CD4-positive, CD25-positive, alpha-beta regulatory T cell (primary cell): ENCODE results near the gene CCBE1. TPM values are rescaled to one million over a fixed set of nuclear protein-coding genes. Genes with fewer than 3 reads are reported as not detected.

ENCODE experiments used
- ATAC-seq, 2 donors: fragments of 150-1000 bp; cut with Tn5 transposase; one replicate each; pipeline ENCODE4 v1.10.0; 2021; ENCODE audit warnings: low read depth in 2 of 2, moderate number of reproducible peaks in 2 of 2, moderate library complexity in 1 of 2
- DNase-seq, 3 donors: peaks; one replicate each; pipeline versions ENCODE4 v3.0.0 to v3.0.0-alpha.2; 2012 to 2022; ENCODE audit warnings: mixed read lengths in 1 of 3
- H3K27ac ChIP-seq: one replicate; pipeline ENCODE4 v1.7.0; 2013; ENCODE audit warnings: mild to moderate bottlenecking, low read length; ENCODE audit not compliant: insufficient read depth, poor library complexity, severe bottlenecking
- H3K27me3 ChIP-seq: one replicate; pipeline ENCODE4 v1.7.0; 2013; ENCODE audit warnings: low read length; ENCODE audit not compliant: control insufficient read depth, insufficient read depth
- H3K36me3 ChIP-seq: one replicate; pipeline ENCODE4 v1.7.0; 2013; ENCODE audit warnings: mild to moderate bottlenecking, low read length, moderate library complexity; ENCODE audit not compliant: control insufficient read depth, insufficient read depth
- H3K4me1 ChIP-seq: 2 replicates; pipeline ENCODE4 v1.7.0; 2013; ENCODE audit warnings: mild to moderate bottlenecking, low read length; ENCODE audit not compliant: insufficient read depth, control insufficient read depth, poor library complexity, severe bottlenecking
- H3K4me3 ChIP-seq: one replicate; pipeline ENCODE4 v1.7.0; 2013; ENCODE audit warnings: low read depth, mild to moderate bottlenecking, low read length, moderate library complexity
- H3K9me3 ChIP-seq, 2 experiments: 1 replicate in 1 of 2; 2 replicates in 1 of 2; pipeline ENCODE4 v1.7.0; 2013; ENCODE audit warnings: low read length in 2 of 2, mild to moderate bottlenecking in 1 of 2, moderate library complexity in 1 of 2; ENCODE audit not compliant: control insufficient read depth in 2 of 2
- H3K27ac Mint-ChIP-seq, 3 donors: one replicate each; pipeline ENCODE4 v1.8.0; 2020 to 2022; ENCODE audit warnings: mild to moderate bottlenecking in 3 of 3, mixed read lengths in 3 of 3, moderate library complexity in 2 of 3
- H3K27me3 Mint-ChIP-seq: one replicate; pipeline ENCODE4 v1.8.0; 2022; ENCODE audit warnings: mild to moderate bottlenecking, mixed read lengths
- H3K36me3 Mint-ChIP-seq: one replicate; pipeline ENCODE4 v1.8.0; 2020; ENCODE audit warnings: mixed read lengths
- H3K4me1 Mint-ChIP-seq, 4 donors: one replicate each; pipeline ENCODE4 v1.8.0; 2020 to 2022; ENCODE audit warnings: mixed read lengths in 4 of 4, mild to moderate bottlenecking in 1 of 4
- H3K4me3 Mint-ChIP-seq, 4 donors: one replicate each; pipeline ENCODE4 v1.8.0; 2020 to 2022; ENCODE audit warnings: mild to moderate bottlenecking in 4 of 4, mixed read lengths in 4 of 4, moderate library complexity in 3 of 4
- H3K9me3 Mint-ChIP-seq, 7 donors: one replicate each; pipeline ENCODE4 v1.8.0; 2020 to 2022; ENCODE audit warnings: mixed read lengths in 7 of 7, mild to moderate bottlenecking in 3 of 7, moderate library complexity in 2 of 7
- polyA plus RNA-seq, 4 donors: library from polyadenylated mRNA; unstranded; fragments of 300-500 nt; fragmentation: Illumina TruSeq; gene quantifications; one replicate each; pipeline ENCODE4 v1.2.3, GENCODE V29; 2021
- total RNA-seq: library from RNA; stranded (reverse); gene quantifications from one replicate; pipeline ENCODE4 v1.2.3, GENCODE V29; 2022

The CCBE1 gene
- total and polyA plus RNA-seq, 5 donors from 2014 or later = not detected

GRCh38 chr18:59621027-59621426, 76.2 kb downstream of the CCBE1 start:
- Histone ChIP-seq H3K4me3 (no peak overlapping the region), H3K27me3 (no peaks in the 10 kb centered on the region), H3K36me3 (no peaks in the 10 kb centered on the region), H3K4me1 (no peaks in the 10 kb centered on the region), H3K27ac (no peak overlapping the region), H3K9me3 (no peaks in the 10 kb centered on the region)
- Mint-ChIP-seq H3K27ac (no peak overlapping the region), H3K36me3 (no peaks in the 10 kb centered on the region), H3K27me3 (no peaks in the 10 kb centered on the region), H3K4me3 (no peak overlapping the region), H3K4me1 (no peaks in the 10 kb centered on the region), H3K9me3 (peaks cover 0 to 2% (median 0%) of the 10 kb centered on the region in 7 donors)
- DNase-seq (no peak), ATAC-seq (no peak)

GRCh38 chr18:59620381-59620780, 76.8 kb downstream of the CCBE1 start:
- no peak for DNase-seq
- no peak overlapping the region for H3K4me3 Mint-ChIP-seq
- peaks cover 0 to 2% (median 0%) of the 10 kb centered on the region in 7 donors for H3K9me3 Mint-ChIP-seq
- H3K27me3 Mint-ChIP-seq = no peaks in the 10 kb centered on the region
- no peaks in the 10 kb centered on the region for H3K4me1 Mint-ChIP-seq
- H3K9me3 ChIP-seq = no peaks in the 10 kb centered on the region
- H3K27ac ChIP-seq = no peak overlapping the region
- H3K27ac Mint-ChIP-seq = no peak overlapping the region
- H3K4me1 ChIP-seq = no peaks in the 10 kb centered on the region
- no peaks in the 10 kb centered on the region for H3K36me3 Mint-ChIP-seq
- H3K27me3 ChIP-seq = no peaks in the 10 kb centered on the region
- H3K4me3 ChIP-seq = no peak overlapping the region
- ATAC-seq = no peak
- no peaks in the 10 kb centered on the region for H3K36me3 ChIP-seq

GRCh38 chr18:59619816-59620215, 77.4 kb downstream of the CCBE1 start:
- DNase-seq (no peak), ATAC-seq (no peak)
- Histone ChIP-seq H3K27ac (no peak overlapping the region), H3K9me3 (no peaks in the 10 kb centered on the region), H3K27me3 (no peaks in the 10 kb centered on the region), H3K4me3 (no peak overlapping the region), H3K36me3 (no peaks in the 10 kb centered on the region), H3K4me1 (no peaks in the 10 kb centered on the region)
- H3K4me1 Mint-ChIP-seq = no peaks in the 10 kb centered on the region
- H3K4me3 Mint-ChIP-seq = no peak overlapping the region
- H3K27ac Mint-ChIP-seq = no peak overlapping the region
- peaks cover 0 to 2% (median 0%) of the 10 kb centered on the region in 7 donors for H3K9me3 Mint-ChIP-seq
- H3K36me3 Mint-ChIP-seq = no peaks in the 10 kb centered on the region
- no peaks in the 10 kb centered on the region for H3K27me3 Mint-ChIP-seq

GRCh38 chr18:59617468-59617932, 79.7 kb downstream of the CCBE1 start:
- no peaks in the 10 kb centered on the region for H3K9me3 ChIP-seq
- Mint-ChIP-seq H3K27ac (no peak overlapping the region), H3K36me3 (no peaks in the 10 kb centered on the region), H3K4me3 (no peak overlapping the region), H3K27me3 (no peaks in the 10 kb centered on the region), H3K9me3 (peaks cover 0 to 2% (median 0%) of the 10 kb centered on the region in 7 donors), H3K4me1 (no peaks in the 10 kb centered on the region)
- DNase-seq (no peak), ATAC-seq (no peak)
- no peaks in the 10 kb centered on the region for H3K27me3 ChIP-seq
- H3K36me3 ChIP-seq = no peaks in the 10 kb centered on the region
- no peak overlapping the region for H3K27ac ChIP-seq
- no peaks in the 10 kb centered on the region for H3K4me1 ChIP-seq
- H3K4me3 ChIP-seq = no peak overlapping the region

- DNase-seq = no peak
- Histone ChIP-seq H3K36me3 (no peaks in the 10 kb centered on the region), H3K4me1 (no peaks in the 10 kb centered on the region), H3K27ac (no peak overlapping the region), H3K9me3 (no peaks in the 10 kb centered on the region), H3K4me3 (no peak overlapping the region), H3K27me3 (no peaks in the 10 kb centered on the region)
- no peaks in the 10 kb centered on the region for H3K27me3 Mint-ChIP-seq
- H3K4me3 Mint-ChIP-seq = no peak overlapping the region
- H3K36me3 Mint-ChIP-seq = no peaks in the 10 kb centered on the region
- no peaks in the 10 kb centered on the region for H3K4me1 Mint-ChIP-seq
- peaks cover 0 to 1% (median 0%) of the 10 kb centered on the region in 7 donors for H3K9me3 Mint-ChIP-seq
- ATAC-seq = no peak
- H3K27ac Mint-ChIP-seq = no peak overlapping the region
These were observed 80.7 kb downstream of the CCBE1 start for GRCh38 chr18:59616501-59616900.

- H3K4me1 ChIP-seq = no peaks in the 10 kb centered on the region
- H3K36me3 Mint-ChIP-seq = no peaks in the 10 kb centered on the region
- H3K36me3 ChIP-seq = no peaks in the 10 kb centered on the region
- no peaks in the 10 kb centered on the region for H3K4me1 Mint-ChIP-seq
- ATAC-seq (no peak), DNase-seq (no peak)
- no peak overlapping the region for H3K27ac ChIP-seq
- H3K27me3 ChIP-seq = no peaks in the 10 kb centered on the region
- no peak overlapping the region for H3K4me3 Mint-ChIP-seq
- H3K27me3 Mint-ChIP-seq = no peaks in the 10 kb centered on the region
- no peak overlapping the region for H3K4me3 ChIP-seq
- H3K9me3 Mint-ChIP-seq = peaks cover 0 to 3% (median 0%) of the 10 kb centered on the region in 7 donors
- no peak overlapping the region for H3K27ac Mint-ChIP-seq
- H3K9me3 ChIP-seq = no peaks in the 10 kb centered on the region
These were observed 83.3 kb downstream of the CCBE1 start for GRCh38 chr18:59613903-59614302.

- Mint-ChIP-seq H3K4me1 (no peaks in the 10 kb centered on the region), H3K9me3 (peaks cover 0 to 5% (median 0%) of the 10 kb centered on the region in 7 donors), H3K27ac (no peak overlapping the region), H3K27me3 (no peaks in the 10 kb centered on the region), H3K36me3 (no peaks in the 10 kb centered on the region), H3K4me3 (no peak overlapping the region)
- DNase-seq = no peak
- Histone ChIP-seq H3K36me3 (no peaks in the 10 kb centered on the region), H3K4me1 (no peaks in the 10 kb centered on the region), H3K27ac (no peak overlapping the region), H3K9me3 (no peaks in the 10 kb centered on the region), H3K4me3 (no peak overlapping the region), H3K27me3 (no peaks in the 10 kb centered on the region)
- no peak for ATAC-seq
These were observed 84.8 kb downstream of the CCBE1 start for GRCh38 chr18:59612381-59612780.

GRCh38 chr18:59610546-59611140, 86.6 kb downstream of the CCBE1 start:
- Mint-ChIP-seq H3K27ac (no peak overlapping the region), H3K36me3 (no peaks in the 10 kb centered on the region), H3K9me3 (peaks cover 0 to 5% (median 0%) of the 10 kb centered on the region in 7 donors), H3K4me3 (no peak overlapping the region), H3K27me3 (no peaks in the 10 kb centered on the region), H3K4me1 (no peaks in the 10 kb centered on the region)
- no peaks in the 10 kb centered on the region for H3K9me3 ChIP-seq
- DNase-seq = no peak
- no peak overlapping the region for H3K27ac ChIP-seq
- no peaks in the 10 kb centered on the region for H3K36me3 ChIP-seq
- no peak for ATAC-seq
- no peaks in the 10 kb centered on the region for H3K4me1 ChIP-seq
- no peak overlapping the region for H3K4me3 ChIP-seq
- no peaks in the 10 kb centered on the region for H3K27me3 ChIP-seq
